ENCODE measurements around the gene GPN2.
A peak's percentile ranks its signal among the peaks of the same experiment; 100 is the strongest.

GPN2 gene

GRCh38 chr1:26889551-26890466 is at the start of gene GPN2:
GPN2 (minus strand) TSS chr1:26890283; CDS start chr1:26890096, 187 bp downstream.
- DNase-seq (ENCODE audit: low read depth) = peak; percentile 68

- no peak for DNase-seq (ENCODE audit: low read depth)
Observed at GRCh38 chr1:26938659-26939025, 48.6 kb upstream of the GPN2 start.

- DNase-seq (ENCODE audit: low read depth) = no peak
Observed at GRCh38 chr1:26938004-26938658, 48.0 kb upstream of the GPN2 start.

- no peak for DNase-seq (ENCODE audit: low read depth)
Observed at GRCh38 chr1:26936823-26937222, 46.7 kb upstream of the GPN2 start.

GRCh38 chr1:26932531-26932930 is 42.4 kb upstream of the GPN2 start:
- no peak for DNase-seq (ENCODE audit: low read depth)

- no peak for DNase-seq (ENCODE audit: low read depth)
Observed at GRCh38 chr1:26923711-26924110, 33.6 kb upstream of the GPN2 start.

GRCh38 chr1:26922901-26923300 is 32.8 kb upstream of the GPN2 start:
- DNase-seq (ENCODE audit: low read depth) = no peak

- DNase-seq (ENCODE audit: low read depth) = no peak
Observed at GRCh38 chr1:26922431-26922729, 32.3 kb upstream of the GPN2 start.

GRCh38 chr1:26921540-26922430 is 31.7 kb upstream of the GPN2 start, which contains the start of gene NUDC:
NUDC (plus strand) TSS chr1:26921743; CDS start chr1:26921849, 106 bp downstream.
- DNase-seq (ENCODE audit: low read depth) = peak; percentile 90

GRCh38 chr1:26921126-26921539 is 31.1 kb upstream of the GPN2 start:
- DNase-seq (ENCODE audit: low read depth) = no peak

GRCh38 chr1:26915204-26915842 is 25.2 kb upstream of the GPN2 start:
- DNase-seq (ENCODE audit: low read depth) = no peak

GRCh38 chr1:26913754-26914619 is 23.9 kb upstream of the GPN2 start, which contains the start of gene NR0B2:
NR0B2 (minus strand) TSS chr1:26913975; CDS start chr1:26913940, 35 bp downstream.
- no peak for DNase-seq (ENCODE audit: low read depth)

- no peak for DNase-seq (ENCODE audit: low read depth)
Observed at GRCh38 chr1:26913389-26913753, 23.3 kb upstream of the GPN2 start.

- no peak for DNase-seq (ENCODE audit: low read depth)
Observed at GRCh38 chr1:26912147-26912490, 22.0 kb upstream of the GPN2 start.

- DNase-seq (ENCODE audit: low read depth) = no peak
Observed at GRCh38 chr1:26911399-26912146, 21.5 kb upstream of the GPN2 start.

GRCh38 chr1:26910343-26911160 is 20.5 kb upstream of the GPN2 start:
- no peak for DNase-seq (ENCODE audit: low read depth)

- no peak for DNase-seq (ENCODE audit: low read depth)
Observed at GRCh38 chr1:26909951-26910342, 19.9 kb upstream of the GPN2 start.

- DNase-seq (ENCODE audit: low read depth) = no peak
Observed at GRCh38 chr1:26907071-26907917, 17.2 kb upstream of the GPN2 start.

Measured in activated T-cell treated with anti-CD3 and anti-CD28 coated beads for 1 hour (primary cell).